NT2/D1 (cell line): ENCODE results near the gene FAM171A1.

Source experiments
- SUZ12 ChIP-seq: IDR thresholded peaks from 2 replicates; pipeline ENCODE4 v1.6.1; 2011; ENCODE audit not compliant: insufficient read length, insufficient read depth; ENCODE audit errors: extremely low read depth
- ZNF274 ChIP-seq: IDR thresholded peaks from 2 replicates; pipeline ENCODE4 v1.6.1; 2011; ENCODE audit warnings: mild to moderate bottlenecking, low read depth, low read length

DNA sequence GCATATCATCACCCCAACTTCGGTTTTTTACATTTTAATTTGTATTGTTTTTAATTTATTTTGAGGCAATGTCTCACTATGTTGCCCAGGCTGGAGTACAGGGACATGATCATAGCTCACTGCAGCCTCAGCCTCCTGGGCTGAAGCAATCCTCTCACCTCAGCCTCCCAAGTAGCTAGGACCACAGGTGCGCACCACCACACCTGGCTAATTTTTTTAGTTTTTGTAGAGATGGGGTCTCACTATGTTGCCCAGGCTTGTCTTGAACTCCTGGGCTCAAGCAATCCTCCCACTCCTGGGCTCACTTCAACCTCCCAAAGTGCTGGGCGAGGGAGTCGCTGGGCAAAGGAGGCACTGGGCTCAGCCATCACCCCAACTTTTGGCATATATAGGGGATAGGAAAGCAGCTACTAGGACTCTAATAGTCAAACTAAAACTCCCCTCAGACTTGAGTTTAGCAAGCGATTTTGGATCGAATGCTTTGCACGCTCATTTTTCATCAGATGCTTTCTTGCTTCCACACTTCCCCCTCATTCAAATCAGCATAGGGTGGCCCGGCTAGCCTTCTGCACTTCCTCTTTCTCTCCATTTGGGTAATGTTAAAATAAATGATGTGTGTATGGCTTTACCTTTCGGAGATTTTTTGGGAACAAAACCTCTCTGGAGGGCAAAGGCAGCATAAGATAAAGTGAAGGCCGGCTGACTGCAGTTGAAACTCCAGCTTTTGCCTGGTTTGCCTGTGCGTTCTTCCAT is 181.8 kb downstream of the FAM171A1 start:
- TF ChIP-seq ZNF274: no peak
- TF ChIP-seq SUZ12: no peak
